HG03025 (cell line): Measurements from ENCODE around the gene TOR1AIP2.
"Not testable (repeated sequence)": the region's sequence is repeated elsewhere in the genome, so short reads cannot be mapped to it uniquely, and the experiment has no call there.

Source experiments
- ATAC-seq: cut with Tn5 transposase; IDR thresholded peaks from one replicate; pipeline ENCODE4 v1.9.1; 2021; ENCODE audit warnings: mild to moderate bottlenecking, moderate library complexity; ENCODE audit not compliant: unreplicated experiment, low FRiP score

The TOR1AIP2 gene

DNA sequence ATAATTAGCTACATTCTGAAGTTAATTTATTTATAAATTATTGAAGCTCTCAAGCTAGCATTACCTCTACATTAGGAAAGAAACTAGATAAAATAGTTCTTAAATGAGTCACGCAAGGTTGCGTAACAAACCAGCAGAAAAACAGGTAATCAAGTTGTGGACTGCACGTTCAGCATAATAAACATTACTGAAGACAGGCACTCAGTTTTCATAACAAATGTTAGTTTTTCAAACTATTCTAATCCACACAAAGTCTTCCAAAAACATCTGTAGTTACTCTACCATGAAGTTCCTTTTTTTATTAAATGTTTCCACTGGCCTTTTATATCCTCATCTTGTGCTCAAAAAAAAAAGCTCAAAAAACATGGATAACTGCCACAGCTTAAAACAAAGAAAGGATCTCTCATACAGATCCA, 1.3 kb downstream of the TOR1AIP2 start:
- no peak for ATAC-seq

DNA sequence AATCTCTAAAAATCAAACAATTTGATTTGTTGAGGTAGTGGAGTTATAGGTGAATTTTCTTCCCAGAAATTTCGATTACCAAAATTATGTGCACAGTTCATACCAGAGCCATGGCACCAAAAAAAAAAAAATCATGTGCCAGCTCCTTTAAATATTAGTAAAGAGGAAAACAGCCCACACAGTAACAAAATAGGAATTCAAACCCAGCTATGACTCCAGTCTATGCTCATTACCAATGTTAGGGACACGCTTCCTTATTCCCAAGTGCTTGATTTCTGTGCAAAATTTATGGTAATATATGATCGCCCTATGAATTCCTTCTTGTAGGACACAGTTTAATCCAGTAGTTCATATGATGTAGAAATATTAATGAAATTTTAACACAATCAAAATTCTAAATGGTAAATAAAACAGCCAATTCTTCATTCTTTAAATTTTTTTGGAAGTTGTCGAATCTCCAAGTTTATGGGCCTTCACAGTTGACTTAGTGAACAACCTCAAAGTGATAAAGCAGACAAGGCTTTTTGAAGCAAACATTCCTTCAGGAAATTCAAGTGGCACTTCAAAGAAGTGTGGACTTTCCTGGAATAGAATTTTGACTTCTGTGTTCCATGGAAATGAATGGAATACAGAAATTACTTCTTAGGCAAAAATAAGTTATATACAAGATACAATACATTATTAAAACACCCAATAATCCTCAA, 1.9 kb downstream of the TOR1AIP2 start:
- ATAC-seq = no peak

GRCh38 chr1:179873438-179873851, 4.2 kb downstream of the TOR1AIP2 start:
- no peak for ATAC-seq

DNA sequence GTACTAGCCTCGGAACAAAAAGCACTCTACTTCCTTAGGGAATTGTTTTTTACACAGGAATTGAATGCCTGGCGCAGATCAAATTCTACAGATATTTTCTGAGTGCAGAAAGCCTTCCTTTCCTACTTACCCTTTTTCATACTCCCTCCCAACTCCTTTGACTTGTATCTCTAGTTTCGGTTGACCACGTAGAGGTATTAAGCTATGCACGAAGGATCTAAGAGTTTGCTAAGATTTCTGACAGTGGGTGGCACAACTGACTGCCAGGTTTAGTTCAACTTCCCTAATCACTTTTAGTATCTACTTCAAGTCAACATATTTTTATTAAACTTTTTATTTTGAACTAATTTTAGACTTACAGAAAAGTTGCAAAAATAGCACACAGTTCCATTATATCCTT, 5.0 kb downstream of the TOR1AIP2 start:
- no peak for ATAC-seq

- no peak for ATAC-seq
Measured at GRCh38 chr1:179871940-179872339, 5.7 kb downstream of the TOR1AIP2 start.

DNA sequence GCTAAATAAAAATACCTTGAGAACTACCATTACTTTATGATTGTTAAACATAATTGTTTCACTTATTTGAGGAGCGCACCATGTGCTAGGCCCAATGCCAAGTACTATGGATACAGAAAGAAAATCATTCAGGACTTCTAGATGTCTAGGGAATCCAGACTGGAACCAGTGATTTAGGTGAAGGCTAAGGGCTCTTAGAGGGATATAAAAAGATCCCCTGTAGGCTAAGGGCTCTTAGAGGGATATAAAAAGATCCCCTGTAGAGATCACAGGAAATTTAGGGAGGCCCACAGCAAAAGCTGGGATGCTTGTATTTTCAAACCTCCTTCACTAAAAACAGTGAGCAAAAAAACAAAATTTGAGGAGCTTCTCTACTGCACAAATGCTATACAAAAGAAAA, 6.7 kb downstream of the TOR1AIP2 start:
- ATAC-seq = no peak

- no peak for ATAC-seq
Measured at GRCh38 chr1:179867493-179868330, 9.9 kb downstream of the TOR1AIP2 start.

GRCh38 chr1:179866616-179867015, 11.0 kb downstream of the TOR1AIP2 start:
- ATAC-seq = no peak

DNA sequence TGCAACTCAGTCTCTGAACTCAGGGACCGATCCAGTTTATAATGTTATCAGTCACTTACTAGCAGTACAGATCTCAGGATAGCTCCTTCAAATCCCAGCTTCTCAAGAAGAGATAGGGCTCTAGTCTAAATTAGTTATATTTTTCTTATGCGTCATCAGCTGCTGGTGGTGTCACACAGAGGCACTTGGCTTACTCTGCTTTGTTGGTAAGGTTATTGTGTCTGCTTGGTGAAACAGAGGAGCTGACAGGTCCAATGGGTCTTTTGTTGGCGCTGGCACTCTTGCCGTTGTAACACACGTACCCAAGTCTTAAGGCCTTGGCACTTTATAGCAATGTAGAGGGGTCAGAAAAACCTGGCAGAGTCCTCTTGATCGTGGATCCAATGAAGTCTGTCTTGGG, 12.2 kb downstream of the TOR1AIP2 start:
- no peak for ATAC-seq

- ATAC-seq = no peak
Measured at GRCh38 chr1:179860652-179861051, 17.0 kb downstream of the TOR1AIP2 start.

DNA sequence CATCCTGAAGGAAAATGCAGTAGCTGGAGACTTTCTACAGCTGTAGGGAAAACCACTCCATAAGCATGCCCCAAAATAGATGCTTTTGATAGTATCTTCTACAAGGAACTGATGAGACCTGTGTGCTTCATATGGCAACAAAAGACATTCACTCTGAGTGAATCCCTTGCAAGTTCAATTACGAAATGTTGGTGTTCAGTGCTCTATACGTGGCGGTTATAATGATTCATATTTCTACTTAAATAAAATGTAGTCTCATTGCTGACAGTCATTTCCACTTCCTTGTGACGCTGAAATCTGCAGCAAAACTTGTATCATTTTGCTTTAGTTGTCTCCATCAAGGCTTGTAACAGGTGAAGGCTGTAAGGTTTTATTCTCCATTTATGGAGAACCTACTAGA, 20.6 kb downstream of the TOR1AIP2 start:
- ATAC-seq = no peak

DNA sequence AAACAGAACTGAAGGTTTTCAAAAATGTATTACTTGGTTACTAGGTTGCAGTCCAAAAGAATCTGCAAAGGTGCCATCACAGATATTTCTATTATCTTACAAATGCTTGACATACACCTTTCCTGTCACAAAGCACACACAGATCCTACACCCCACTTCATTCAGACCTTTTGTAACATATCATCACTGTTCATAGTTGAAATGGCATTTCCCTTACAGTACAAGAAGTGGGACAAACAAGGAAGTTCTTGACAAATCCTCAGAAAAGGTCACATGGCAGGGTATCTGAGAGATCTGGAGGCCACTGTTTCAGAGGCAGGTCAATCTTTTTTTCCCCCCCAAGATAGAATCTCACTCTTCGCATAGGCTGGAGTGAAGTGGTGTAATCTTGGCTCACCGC, 21.3 kb downstream of the TOR1AIP2 start:
- no peak for ATAC-seq

DNA sequence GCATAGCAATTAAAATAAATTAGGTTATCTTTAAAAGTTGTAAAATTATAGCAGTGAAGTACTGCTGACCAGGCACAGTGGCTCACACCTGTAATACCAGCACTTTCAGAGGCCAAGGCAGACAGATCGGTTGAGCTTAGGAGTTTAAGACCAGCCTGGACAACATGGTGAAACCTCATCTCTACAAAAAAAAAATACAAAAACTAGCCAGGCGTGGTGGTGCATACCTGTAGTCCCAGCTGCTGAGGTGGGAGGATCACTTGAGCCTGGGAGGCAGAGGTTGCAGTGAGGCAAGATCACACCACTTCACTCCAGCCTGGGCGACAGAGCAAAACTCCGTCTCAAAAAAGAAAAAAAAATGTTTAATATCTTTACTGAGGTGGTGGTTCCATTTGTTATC, 21.8 kb downstream of the TOR1AIP2 start:
- not testable (repeated sequence) for ATAC-seq

DNA sequence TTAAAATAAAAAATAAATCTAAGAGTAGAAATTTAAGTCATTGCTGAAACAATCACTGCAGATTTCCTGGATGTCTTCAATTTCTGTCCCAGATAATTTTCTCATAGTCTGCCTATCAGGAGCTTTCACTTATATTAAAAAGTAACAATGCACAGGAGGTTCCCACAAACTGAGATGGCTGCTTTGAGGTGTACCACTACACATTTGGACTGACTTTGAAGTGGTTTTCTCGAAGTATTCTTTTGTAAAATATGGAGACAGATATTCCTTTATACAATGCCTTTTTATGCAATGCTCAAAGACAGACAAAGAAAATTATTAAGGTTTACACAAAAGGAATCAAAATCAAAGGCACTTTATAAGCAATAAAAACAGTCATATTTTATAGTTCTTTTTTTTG, 24.5 kb downstream of the TOR1AIP2 start:
- ATAC-seq = no peak

DNA sequence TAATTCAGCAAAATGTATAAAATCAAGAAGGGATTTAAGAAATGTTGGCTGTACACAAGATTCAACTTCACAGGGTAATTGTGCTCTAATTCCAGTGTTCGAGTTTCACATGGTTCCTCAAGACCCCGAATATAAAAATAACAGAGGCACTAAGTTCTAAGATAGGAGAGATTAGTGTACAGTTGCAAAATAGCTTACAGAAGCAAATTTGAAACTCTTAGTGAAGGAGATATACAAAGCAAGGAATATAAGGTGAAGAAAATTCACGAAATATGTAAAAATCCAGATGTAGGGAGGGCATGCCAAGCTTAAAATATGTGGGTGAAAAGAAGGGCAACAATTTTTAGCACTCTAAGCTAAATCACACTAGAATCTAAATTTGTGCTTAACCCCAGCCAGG, 29.4 kb downstream of the TOR1AIP2 start:
- ATAC-seq = no peak

DNA sequence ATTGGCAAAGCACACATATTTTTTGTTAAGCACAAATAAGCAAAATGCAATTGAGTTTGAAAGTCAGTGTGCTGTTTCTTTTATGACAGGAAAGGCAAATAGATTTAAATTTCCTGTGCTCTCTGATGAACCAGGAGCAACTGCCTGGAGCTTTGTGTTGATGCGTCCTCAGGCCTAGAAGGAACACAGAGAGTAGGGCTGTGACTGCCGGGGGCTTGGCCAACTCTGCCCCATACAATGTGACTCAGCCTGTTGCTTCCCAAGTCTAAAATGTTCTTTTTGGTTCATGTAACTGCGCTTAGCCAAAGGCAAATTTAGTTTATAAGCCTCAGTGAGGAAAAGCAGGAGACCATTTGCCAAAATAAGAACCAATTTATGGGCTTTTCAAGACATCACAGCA, 37.5 kb downstream of the TOR1AIP2 start:
- no peak for ATAC-seq

DNA sequence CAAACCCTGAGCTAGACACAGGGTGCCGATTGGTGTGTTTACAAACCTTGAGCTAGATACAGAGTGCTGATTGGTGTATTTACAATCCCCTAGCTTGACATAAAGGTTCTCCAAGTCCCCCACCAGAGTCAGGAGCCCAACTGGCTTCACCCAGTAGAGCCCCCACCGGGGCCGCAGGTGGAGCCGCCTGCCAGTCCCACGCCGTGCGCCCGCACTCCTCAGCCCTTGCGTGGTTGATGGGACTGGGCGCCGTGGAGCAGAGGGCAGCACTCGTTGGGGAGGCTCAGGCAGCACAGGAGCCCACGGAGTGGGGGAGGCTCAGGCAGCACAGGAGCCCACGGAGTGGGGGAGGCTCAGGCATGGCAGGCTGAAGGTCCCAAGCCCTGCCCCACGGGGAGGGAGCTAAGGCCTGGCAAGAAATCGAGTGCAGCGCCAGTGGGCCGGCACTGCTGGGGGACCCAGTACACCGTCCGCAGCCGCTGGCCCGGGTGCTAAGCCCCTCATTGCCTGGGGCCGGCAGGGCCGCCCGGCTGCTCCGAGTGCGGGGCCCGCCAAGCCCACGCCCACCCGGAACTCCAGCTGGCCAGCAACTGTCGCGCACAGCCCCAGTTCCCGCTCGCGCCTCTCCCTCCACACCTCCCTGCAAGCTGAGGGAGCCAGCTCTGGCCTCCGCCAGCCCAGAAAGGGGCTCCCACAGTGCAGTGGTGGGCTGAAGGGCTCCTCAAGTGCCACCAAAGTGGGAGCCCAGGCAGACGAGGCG, 40.7 kb downstream of the TOR1AIP2 start:
- ATAC-seq = not testable (repeated sequence)

GRCh38 chr1:179831852-179832699, 45.5 kb downstream of the TOR1AIP2 start:
- no peak for ATAC-seq

DNA sequence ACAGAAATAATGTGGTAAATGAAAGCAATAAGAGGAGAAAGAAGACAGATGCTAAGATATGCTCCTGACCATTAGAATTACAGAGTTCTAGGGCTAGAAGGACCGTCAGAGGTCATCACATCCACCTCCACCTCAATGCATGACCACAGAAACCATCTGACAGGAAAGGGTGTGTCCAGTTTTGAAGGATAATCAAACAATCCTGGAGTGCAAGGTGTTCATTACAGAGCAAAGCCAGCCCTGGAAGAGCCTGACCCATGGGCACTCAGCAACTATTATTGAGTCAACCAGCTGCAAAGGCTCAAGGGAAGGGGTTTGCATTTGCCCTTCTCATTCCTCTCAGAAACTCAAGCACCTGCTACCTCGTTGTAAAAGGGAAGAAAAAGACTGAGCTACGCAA, 46.4 kb downstream of the TOR1AIP2 start:
- no peak for ATAC-seq

DNA sequence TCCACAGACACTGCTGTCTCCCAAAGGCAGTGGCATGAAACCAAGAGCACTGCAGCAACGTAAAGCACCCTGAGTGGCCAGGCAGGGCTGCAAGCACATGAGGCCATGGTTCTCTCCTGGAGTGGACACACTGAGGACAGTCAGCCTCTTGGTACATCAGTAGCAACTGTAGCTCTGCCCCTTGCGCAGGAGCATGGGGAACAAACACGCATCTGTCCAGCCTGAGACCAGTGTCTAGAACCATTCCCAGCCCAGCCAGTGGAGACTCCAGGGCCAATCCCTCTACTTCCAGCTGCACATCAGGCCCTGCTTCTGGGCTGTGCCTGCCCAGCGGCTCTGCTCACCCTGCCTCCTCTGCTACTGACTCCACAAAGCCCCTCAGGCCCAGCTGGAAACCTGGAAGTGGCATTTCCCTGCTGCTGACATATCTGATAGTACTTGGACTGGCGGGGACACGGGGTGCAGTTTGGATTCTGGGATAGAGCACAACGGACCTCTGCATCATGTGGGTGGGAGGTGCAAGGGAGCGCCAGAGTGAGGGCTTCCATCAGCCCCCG, 49.0 kb downstream of the TOR1AIP2 start:
- ATAC-seq = no peak
